ENCODE data around the gene ELOA.

DNA sequence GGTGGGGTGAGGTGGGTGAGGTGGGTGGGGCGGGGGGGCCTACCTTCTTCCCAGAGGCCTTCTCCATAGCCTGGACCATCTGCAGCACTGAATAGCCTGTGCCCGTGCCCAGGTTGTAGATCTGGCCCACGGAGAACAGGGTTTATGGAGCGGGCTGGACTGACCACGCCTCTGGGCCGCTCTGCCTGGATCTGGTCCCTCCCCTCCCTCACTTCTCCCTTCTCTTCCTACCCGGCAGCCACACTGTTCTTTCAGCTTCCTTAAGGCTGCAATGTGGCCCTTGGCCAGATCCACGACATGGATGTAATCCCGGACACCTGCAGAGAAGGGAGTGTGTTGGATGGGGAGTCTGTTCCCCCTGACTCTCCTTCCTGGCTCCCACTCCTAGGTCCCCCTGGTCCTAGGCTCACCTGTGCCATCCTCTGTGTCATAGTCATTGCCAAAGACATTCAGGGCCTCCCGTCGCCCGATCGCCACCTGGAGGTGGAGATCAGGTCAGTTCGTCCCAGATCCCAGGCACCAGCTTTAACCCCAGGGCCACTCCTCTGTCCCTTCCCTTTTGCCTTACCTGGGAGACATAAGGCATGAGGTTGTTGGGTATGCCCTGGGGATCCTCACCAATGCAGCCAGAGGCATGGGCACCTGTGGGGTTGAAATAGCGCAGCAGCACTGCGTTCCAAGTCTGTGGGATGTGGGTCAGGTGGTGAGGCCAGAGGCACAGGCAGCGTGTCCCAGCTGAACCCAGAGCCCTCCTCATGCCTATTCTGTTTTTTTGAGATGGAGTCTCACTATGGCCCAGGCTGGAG lies 53.4 kb downstream of the ELOA start:
- TF ChIP-seq, protein P1, sequence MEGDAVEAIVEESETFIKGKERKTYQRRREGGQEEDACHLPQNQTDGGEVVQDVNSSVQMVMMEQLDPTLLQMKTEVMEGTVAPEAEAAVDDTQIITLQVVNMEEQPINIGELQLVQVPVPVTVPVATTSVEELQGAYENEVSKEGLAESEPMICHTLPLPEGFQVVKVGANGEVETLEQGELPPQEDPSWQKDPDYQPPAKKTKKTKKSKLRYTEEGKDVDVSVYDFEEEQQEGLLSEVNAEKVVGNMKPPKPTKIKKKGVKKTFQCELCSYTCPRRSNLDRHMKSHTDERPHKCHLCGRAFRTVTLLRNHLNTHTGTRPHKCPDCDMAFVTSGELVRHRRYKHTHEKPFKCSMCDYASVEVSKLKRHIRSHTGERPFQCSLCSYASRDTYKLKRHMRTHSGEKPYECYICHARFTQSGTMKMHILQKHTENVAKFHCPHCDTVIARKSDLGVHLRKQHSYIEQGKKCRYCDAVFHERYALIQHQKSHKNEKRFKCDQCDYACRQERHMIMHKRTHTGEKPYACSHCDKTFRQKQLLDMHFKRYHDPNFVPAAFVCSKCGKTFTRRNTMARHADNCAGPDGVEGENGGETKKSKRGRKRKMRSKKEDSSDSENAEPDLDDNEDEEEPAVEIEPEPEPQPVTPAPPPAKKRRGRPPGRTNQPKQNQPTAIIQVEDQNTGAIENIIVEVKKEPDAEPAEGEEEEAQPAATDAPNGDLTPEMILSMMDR (IDR thresholded peaks at IDR 0.05) = no peak
- TF ChIP-seq POLR2AphosphoS5 (IDR thresholded peaks at IDR 0.05; ENCODE audit: insufficient read depth in 1 of 2, low read depth in 1 of 2) (no peak), POLR2A (IDR thresholded peaks at IDR 0.05) (no peak)

All from vagina (tissue), 2 donors.